ENCODE data around the gene KCNN4.

DNA sequence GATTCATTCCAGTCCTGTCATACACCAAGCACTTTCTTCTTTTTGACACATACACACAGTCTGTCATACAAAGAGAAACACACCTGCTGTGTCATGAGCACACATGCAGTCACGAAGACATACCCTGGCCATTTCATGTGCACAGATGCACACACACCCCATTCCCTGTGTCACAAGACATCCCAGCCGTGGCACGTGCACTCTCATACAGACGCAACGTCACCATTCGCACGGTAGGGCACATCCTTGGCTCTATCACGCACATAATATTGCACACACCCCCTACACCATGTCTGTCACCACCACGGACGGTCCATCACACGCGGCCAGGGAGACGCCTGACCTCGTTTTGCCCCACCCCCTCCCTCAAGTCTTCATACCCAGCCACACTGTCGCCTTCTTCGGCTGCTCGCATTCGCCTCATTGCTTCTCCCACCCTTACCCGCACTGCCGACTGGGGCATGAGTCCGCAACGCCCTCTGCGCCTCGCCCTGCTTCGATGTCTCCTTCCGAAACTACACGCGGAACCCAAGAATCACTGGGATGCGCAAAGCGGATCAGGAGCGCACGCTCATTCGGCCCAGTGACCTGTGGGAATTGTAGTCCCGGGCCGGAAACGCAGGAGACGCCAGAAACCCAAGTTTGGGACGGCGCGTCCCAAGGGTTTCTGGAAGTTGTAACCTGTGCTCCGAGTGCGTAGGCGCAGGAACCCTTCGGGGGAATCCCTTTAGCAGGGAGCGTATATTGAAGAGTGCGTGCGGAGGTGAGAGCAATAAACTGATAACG, 39.5 kb upstream of the KCNN4 start:
- TF ChIP-seq CTCF (IDR thresholded peaks at IDR 0.05) = no peak
- no peak for TF ChIP-seq USF2 (IDR thresholded peaks at IDR 0.05; ENCODE audit: borderline replicate concordance, low read depth, low read length)

Measured in SK-N-SH (cell line).